ENCODE results near the gene ERC1.

ERC1 gene

DNA sequence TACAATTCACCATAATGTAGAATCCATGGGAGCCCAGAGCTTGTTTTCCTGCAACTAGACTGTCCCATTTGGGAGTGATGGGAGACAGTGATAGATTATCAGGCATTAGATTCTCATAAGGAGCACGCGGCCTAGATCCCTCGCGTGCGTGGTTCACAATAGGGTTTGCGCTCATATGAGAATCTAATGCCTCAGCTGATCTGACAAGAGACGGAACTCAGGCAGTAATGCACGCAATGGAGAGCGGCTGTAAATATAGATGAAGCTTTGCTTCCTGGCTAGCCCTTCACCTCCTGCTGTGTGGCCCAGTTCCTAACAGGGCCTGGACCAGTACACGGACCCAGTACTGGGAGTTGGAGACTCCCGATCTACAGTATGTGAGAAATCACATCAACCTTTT lies 476.7 kb downstream of the ERC1 start:
- no peaks in the 10 kb centered on the region for H3K36me3 ChIP-seq
- no peak overlapping the region for H3K4me3 ChIP-seq (ENCODE audit: low read depth in 1 of 2, low read length in 1 of 2)
- TF ChIP-seq, protein P1, sequence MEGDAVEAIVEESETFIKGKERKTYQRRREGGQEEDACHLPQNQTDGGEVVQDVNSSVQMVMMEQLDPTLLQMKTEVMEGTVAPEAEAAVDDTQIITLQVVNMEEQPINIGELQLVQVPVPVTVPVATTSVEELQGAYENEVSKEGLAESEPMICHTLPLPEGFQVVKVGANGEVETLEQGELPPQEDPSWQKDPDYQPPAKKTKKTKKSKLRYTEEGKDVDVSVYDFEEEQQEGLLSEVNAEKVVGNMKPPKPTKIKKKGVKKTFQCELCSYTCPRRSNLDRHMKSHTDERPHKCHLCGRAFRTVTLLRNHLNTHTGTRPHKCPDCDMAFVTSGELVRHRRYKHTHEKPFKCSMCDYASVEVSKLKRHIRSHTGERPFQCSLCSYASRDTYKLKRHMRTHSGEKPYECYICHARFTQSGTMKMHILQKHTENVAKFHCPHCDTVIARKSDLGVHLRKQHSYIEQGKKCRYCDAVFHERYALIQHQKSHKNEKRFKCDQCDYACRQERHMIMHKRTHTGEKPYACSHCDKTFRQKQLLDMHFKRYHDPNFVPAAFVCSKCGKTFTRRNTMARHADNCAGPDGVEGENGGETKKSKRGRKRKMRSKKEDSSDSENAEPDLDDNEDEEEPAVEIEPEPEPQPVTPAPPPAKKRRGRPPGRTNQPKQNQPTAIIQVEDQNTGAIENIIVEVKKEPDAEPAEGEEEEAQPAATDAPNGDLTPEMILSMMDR (IDR thresholded peaks at IDR 0.05): no peak
- no peak overlapping the region for H3K27ac ChIP-seq
- no peaks in the 10 kb centered on the region for H3K9me3 ChIP-seq
- no peaks in the 10 kb centered on the region for H3K27me3 ChIP-seq
- no peaks in the 10 kb centered on the region for H3K4me1 ChIP-seq (ENCODE audit: control insufficient read depth in 1 of 2, insufficient read depth in 1 of 2, low read depth in 1 of 2, low read length in 1 of 2)

DNA sequence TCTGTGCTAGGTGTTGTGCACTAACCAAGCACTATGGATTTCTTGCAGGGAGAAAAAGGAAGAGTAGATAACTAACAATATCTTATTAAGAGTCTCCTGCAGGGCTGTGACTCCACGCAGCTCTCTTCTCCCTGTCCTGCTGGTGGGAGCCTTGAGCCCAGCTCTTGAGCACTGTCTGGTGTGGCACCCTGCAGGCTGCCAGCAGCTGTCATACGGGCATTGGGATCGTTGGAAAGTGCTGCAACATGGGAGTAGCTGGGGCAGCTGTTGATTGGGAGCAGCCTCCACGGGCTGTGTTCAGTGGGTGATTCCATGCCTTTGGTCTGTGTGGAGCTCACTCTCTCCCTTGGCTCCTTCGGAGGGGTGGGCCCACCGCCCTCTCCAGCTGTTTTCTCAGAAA lies 478.0 kb downstream of the ERC1 start:
- Histone ChIP-seq H3K27me3 (no peaks in the 10 kb centered on the region), H3K4me3 (ENCODE audit: low read depth in 1 of 2, low read length in 1 of 2) (no peak overlapping the region), H3K27ac (no peak overlapping the region), H3K9me3 (no peaks in the 10 kb centered on the region), H3K36me3 (no peaks in the 10 kb centered on the region), H3K4me1 (ENCODE audit: control insufficient read depth in 1 of 2, insufficient read depth in 1 of 2, low read depth in 1 of 2, low read length in 1 of 2) (peaks cover 10 to 13% of the 10 kb centered on the region in 2 experiments)
- TF ChIP-seq, protein P1 (IDR thresholded peaks at IDR 0.05): no peak

DNA sequence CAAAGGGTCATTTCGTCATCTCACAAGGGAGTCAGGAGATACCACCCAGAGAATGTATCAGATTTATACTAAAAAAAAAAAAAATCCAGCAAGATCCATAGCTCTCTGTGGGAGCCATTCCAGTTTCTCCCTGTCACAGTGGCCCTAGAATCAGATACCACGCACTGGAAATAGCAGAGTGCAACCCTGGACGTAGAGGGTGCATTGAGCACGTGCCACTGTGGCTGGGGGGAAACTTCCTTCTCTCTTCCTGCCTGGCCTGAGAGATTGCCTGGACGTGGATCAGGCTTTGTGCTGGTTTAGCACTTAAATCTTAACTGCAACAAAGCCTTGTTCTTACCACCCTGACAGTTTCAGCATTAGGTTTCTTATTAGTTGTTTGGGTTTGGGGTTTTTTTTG lies 479.0 kb downstream of the ERC1 start:
- peaks cover 10 to 15% of the 10 kb centered on the region in 2 experiments for H3K4me1 ChIP-seq (ENCODE audit: control insufficient read depth in 1 of 2, insufficient read depth in 1 of 2, low read depth in 1 of 2, low read length in 1 of 2)
- H3K4me3 ChIP-seq (ENCODE audit: low read depth in 1 of 2, low read length in 1 of 2): no peak overlapping the region
- no peaks in the 10 kb centered on the region for H3K36me3 ChIP-seq
- H3K27me3 ChIP-seq: no peaks in the 10 kb centered on the region
- no peak overlapping the region for H3K27ac ChIP-seq
- no peaks in the 10 kb centered on the region for H3K9me3 ChIP-seq
- TF ChIP-seq, protein P1 (IDR thresholded peaks at IDR 0.05): no peak

DNA sequence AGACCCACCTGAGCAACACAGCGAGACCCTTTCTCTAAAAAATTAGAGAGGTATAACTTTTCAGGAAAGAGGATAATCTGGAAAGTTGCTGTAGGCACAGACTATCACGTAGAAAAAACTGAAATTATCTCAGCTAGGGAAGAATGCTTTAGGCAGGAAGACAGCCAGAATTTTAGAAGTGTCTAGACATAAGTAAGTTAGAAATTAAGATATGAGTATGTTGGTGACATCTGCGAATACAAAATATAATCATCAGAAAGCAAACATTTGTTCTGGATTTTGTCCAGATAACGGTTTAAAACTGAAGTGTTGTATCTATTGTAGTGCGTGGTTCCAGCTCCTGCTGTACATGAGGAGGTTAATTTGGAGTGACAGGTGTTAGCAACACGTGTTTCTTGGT lies 480.2 kb downstream of the ERC1 start:
- TF ChIP-seq, protein P1 (IDR thresholded peaks at IDR 0.05): no peak
- Histone ChIP-seq H3K36me3 (no peaks in the 10 kb centered on the region), H3K4me3 (ENCODE audit: low read depth in 1 of 2, low read length in 1 of 2) (no peak overlapping the region), H3K4me1 (ENCODE audit: control insufficient read depth in 1 of 2, insufficient read depth in 1 of 2, low read depth in 1 of 2, low read length in 1 of 2) (peaks cover 10 to 15% of the 10 kb centered on the region in 2 experiments), H3K9me3 (no peaks in the 10 kb centered on the region), H3K27ac (no peak overlapping the region), H3K27me3 (no peaks in the 10 kb centered on the region)

DNA sequence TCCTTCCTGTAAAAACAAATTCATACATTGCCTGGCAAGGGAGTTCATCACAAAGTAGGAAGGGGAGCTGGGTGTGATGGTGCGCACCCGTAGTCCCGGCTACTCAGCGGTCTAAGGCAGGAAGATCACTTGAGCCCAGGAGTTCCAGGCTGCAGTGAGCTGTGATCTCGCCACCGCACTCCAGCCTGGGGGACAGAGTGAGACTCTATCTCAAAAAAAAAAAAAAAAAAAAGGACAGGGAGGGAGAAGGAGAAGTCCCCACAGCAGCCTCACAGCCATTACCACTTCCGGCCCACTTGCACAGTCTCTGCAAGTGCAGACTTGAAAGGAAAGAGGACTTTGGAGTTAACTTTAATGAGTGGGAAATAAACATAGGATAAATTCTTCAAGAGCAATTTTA lies 482.4 kb downstream of the ERC1 start:
- no peak overlapping the region for H3K4me3 ChIP-seq (ENCODE audit: low read depth in 1 of 2, low read length in 1 of 2)
- H3K27me3 ChIP-seq: no peaks in the 10 kb centered on the region
- H3K9me3 ChIP-seq: no peaks in the 10 kb centered on the region
- H3K27ac ChIP-seq: no peak overlapping the region
- TF ChIP-seq, protein P1 (IDR thresholded peaks at IDR 0.05): no peak
- H3K36me3 ChIP-seq: no peaks in the 10 kb centered on the region
- H3K4me1 ChIP-seq (ENCODE audit: control insufficient read depth in 1 of 2, insufficient read depth in 1 of 2, low read depth in 1 of 2, low read length in 1 of 2): peaks cover 10 to 15% of the 10 kb centered on the region in 2 experiments

DNA sequence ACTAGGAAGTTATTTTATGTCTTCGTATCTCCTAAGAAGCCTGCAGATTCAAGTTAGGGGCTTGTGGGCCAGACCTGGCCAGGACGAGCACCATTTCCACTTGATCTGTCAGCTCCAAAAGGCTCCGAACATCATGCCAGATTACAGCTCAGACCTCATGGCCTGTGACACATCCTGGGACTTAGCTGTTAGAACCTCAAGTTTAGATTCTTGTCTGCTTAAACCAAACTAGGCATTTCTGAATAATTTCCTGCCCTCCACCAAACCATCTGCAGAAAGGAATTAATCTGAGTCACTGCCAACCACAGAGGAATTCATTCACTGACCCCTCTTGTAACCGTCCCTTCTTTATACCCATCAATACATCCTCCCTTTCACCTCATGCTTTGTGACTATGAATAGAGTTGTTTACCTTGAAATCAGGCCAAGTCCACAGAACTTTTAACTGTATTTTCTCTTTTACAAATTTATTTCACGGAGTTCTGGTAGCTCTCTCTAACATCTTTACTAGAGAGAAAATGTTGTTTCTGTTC lies 483.1 kb downstream of the ERC1 start:
- Histone ChIP-seq H3K36me3 (no peaks in the 10 kb centered on the region), H3K27me3 (no peaks in the 10 kb centered on the region), H3K4me1 (ENCODE audit: control insufficient read depth in 1 of 2, insufficient read depth in 1 of 2, low read depth in 1 of 2, low read length in 1 of 2) (peaks cover 10 to 15% of the 10 kb centered on the region in 2 experiments), H3K9me3 (no peaks in the 10 kb centered on the region), H3K27ac (no peak overlapping the region), H3K4me3 (ENCODE audit: low read depth in 1 of 2, low read length in 1 of 2) (no peak overlapping the region)
- TF ChIP-seq, protein P1 (IDR thresholded peaks at IDR 0.05): no peak
